Fibroblast of lung (primary cell): ENCODE results near the gene ZEB2. TPM values are rescaled to one million over a fixed set of nuclear protein-coding genes. Genes with fewer than 3 reads are reported as not detected.

ENCODE experiments used
- DNase-seq, 2 donors: peaks; one replicate each; pipeline versions ENCODE4 v3.0.0 to v3.0.0-alpha.2; 2010; ENCODE audit warnings: low read depth in 2 of 2
- H2AFZ ChIP-seq: 2 replicates; pipeline ENCODE4 v1.5.1; 2012; ENCODE audit warnings: low read length, control low read depth, inconsistent platforms
- H3K27ac ChIP-seq: 2 replicates; pipeline ENCODE4 v1.5.1; 2011; ENCODE audit warnings: low read length, control low read depth; ENCODE audit not compliant: insufficient read depth
- H3K27me3 ChIP-seq: 2 replicates; pipeline ENCODE4 v1.5.1; 2011; ENCODE audit warnings: mild to moderate bottlenecking, low read length; ENCODE audit not compliant: control insufficient read depth, insufficient read depth
- H3K36me3 ChIP-seq: 2 replicates; pipeline ENCODE4 v1.5.1; 2011; ENCODE audit warnings: low read length; ENCODE audit not compliant: control insufficient read depth, insufficient read depth
- H3K4me1 ChIP-seq: 2 replicates; pipeline ENCODE4 v1.5.1; 2011; ENCODE audit warnings: low read length; ENCODE audit not compliant: control insufficient read depth, insufficient read depth; ENCODE audit errors: extremely low read depth
- H3K4me2 ChIP-seq: 2 replicates; pipeline ENCODE4 v1.5.1; 2011; ENCODE audit warnings: low read length, control low read depth; ENCODE audit not compliant: insufficient read depth; ENCODE audit errors: extremely low read depth
- H3K4me3 ChIP-seq, 4 experiments: fragments of 200-600 bp in 1 of 4; sonication (generic) in 1 of 4; replicated peaks in 1 of 4; 2 replicates each; pipeline ENCODE4 v1.5.1; 2011 to 2016; ENCODE audit warnings: low read length in 4 of 4, low read depth in 3 of 4, mild to moderate bottlenecking in 3 of 4, control low read depth in 2 of 4, inconsistent platforms in 1 of 4, mixed read lengths in 1 of 4; ENCODE audit not compliant: insufficient read depth in 1 of 4; ENCODE audit errors: control extremely low read depth in 1 of 4
- H3K79me2 ChIP-seq: 2 replicates; pipeline ENCODE4 v1.5.1; 2012; ENCODE audit warnings: mild to moderate bottlenecking, low read length, inconsistent platforms; ENCODE audit not compliant: control insufficient read depth, insufficient read depth
- H3K9ac ChIP-seq: 2 replicates; pipeline ENCODE4 v1.5.1; 2011; ENCODE audit warnings: mild to moderate bottlenecking, low read length, control low read depth; ENCODE audit not compliant: insufficient read depth
- H3K9me3 ChIP-seq: 2 replicates; pipeline ENCODE4 v1.5.1; 2012; ENCODE audit warnings: low read depth, low read length; ENCODE audit not compliant: control insufficient read depth, insufficient read depth
- H4K20me1 ChIP-seq: 2 replicates; pipeline ENCODE4 v1.5.1; 2011; ENCODE audit warnings: low read length; ENCODE audit not compliant: control insufficient read depth, insufficient read depth; ENCODE audit errors: extremely low read depth
- EZH2 ChIP-seq: IDR thresholded peaks from 2 replicates; pipeline ENCODE4 v1.5.1; 2012; ENCODE audit warnings: low read length, control low read depth, mild to moderate bottlenecking; ENCODE audit errors: missing control alignments
- polyA plus RNA-seq, 2 donors: library from polyadenylated mRNA; depleted of rRNA in 1 of 2; stranded (reverse) in 1 of 2; unstranded in 1 of 2; fragments of >200 nt; gene quantifications; 2 replicates each; pipeline ENCODE4 v1.2.1, GENCODE V29; 2011 to 2012; ENCODE audit warnings: missing spikeins in 1 of 2
- total RNA-seq: library from RNA; depleted of rRNA; stranded (reverse); fragments of >200 nt; gene quantifications from 2 replicates; pipeline ENCODE4 v1.2.1, GENCODE V29; 2014
- TF ChIP-seq, protein P1 (sequence below), 2 donors: IDR thresholded peaks in 1 of 2; conservative IDR thresholded peaks in 1 of 2; 1 replicate in 1 of 2; 2 replicates in 1 of 2; pipeline ENCODE4 v1.5.1; 2011 to 2012; ENCODE audit warnings: low read length in 2 of 2, control low read depth in 1 of 2, inconsistent platforms in 1 of 2, low read depth in 1 of 2, mild to moderate bottlenecking in 1 of 2

ZEB2 gene
- total and polyA plus RNA-seq, 2 donors (not counting 1 experiment from before 2014, with no cell fraction given) = 91.0 to 130 TPM

DNA sequence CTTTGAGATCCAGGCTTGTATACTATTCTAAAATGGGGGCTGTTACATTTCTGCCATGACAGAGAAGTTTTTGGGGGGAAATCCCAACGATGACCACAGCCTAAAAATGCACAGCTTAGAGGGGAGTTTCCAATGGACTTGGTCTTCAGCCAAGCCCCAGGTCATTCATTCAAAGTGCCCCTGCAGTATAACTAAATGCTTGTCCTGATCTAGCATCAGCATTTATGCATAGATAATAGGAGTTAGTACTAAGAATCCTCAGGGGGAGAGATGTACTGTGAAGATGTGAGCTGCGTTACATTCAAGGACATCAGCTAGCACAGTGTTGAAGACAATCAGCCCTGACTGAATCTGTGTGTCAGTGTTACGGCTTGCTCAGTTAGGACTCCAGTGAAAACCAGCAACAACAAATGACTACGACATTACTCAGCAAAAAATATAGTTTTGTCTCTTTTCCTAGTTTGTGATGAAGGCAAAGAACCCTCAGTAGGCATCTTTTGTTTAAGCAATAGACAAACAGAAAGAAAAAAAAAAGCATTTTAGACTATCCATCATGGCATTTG lies 160.9 kb downstream of the ZEB2 start:
- no peaks in the 10 kb centered on the region for H3K36me3 ChIP-seq
- H3K9ac ChIP-seq = no peak overlapping the region
- peak overlapping the region; percentile 75 for H3K27ac ChIP-seq
- no peak for TF ChIP-seq EZH2
- TF ChIP-seq, protein P1, sequence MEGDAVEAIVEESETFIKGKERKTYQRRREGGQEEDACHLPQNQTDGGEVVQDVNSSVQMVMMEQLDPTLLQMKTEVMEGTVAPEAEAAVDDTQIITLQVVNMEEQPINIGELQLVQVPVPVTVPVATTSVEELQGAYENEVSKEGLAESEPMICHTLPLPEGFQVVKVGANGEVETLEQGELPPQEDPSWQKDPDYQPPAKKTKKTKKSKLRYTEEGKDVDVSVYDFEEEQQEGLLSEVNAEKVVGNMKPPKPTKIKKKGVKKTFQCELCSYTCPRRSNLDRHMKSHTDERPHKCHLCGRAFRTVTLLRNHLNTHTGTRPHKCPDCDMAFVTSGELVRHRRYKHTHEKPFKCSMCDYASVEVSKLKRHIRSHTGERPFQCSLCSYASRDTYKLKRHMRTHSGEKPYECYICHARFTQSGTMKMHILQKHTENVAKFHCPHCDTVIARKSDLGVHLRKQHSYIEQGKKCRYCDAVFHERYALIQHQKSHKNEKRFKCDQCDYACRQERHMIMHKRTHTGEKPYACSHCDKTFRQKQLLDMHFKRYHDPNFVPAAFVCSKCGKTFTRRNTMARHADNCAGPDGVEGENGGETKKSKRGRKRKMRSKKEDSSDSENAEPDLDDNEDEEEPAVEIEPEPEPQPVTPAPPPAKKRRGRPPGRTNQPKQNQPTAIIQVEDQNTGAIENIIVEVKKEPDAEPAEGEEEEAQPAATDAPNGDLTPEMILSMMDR (conservative IDR thresholded peaks at IDR 0.05 in 1 of 2, IDR thresholded peaks at IDR 0.05 in 1 of 2; ENCODE audit: low read depth in 1 of 2, low read length in 2 of 2) = no peak
- H2AFZ ChIP-seq = no peak overlapping the region
- peaks cover 18% of the 10 kb centered on the region for H3K4me1 ChIP-seq
- H4K20me1 ChIP-seq = no peaks in the 10 kb centered on the region
- H3K9me3 ChIP-seq = no peaks in the 10 kb centered on the region
- no peaks in the 10 kb centered on the region for H3K79me2 ChIP-seq
- no peaks in the 10 kb centered on the region for H3K27me3 ChIP-seq
- no peak overlapping the region for H3K4me3 ChIP-seq
- DNase-seq = peak; percentile 49 to 73
- peak overlapping the region; percentile 18 for H3K4me2 ChIP-seq

DNA sequence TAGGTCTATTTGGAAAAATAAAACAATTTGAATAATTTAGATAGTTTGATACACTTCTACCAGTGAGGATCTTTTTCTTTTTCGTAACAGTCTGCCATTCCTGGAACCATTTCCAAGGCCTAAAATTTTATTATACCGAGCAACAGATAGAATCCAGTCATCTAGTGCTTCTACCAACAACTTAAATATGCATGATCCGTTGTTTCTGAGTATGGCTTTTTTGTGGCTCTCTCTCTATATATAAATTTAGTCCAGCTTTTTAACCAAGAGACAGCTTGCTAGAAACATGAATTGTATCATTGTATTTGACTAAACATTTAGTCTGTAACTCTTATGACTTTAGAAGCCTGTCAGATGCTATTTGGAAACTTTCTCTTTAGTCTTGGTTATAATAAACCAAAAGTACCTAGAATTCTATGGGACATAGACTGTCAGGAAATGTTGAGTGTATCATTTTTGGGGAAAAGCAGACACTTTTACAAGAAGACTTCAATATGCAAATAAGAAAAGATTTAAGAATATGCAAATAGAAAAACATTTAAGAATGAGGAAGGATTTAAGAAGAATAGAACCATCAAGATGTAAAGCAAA lies 161.4 kb downstream of the ZEB2 start:
- Histone ChIP-seq H3K4me3 (no peak overlapping the region), H3K4me1 (peaks cover 18% of the 10 kb centered on the region), H3K9ac (peak overlapping the region; percentile 16), H3K36me3 (no peaks in the 10 kb centered on the region), H3K4me2 (peak overlapping the region; percentile 32), H3K79me2 (no peaks in the 10 kb centered on the region), H2AFZ (peak overlapping the region; percentile 9), H4K20me1 (no peaks in the 10 kb centered on the region), H3K27ac (peak overlapping the region; percentile 75), H3K27me3 (no peaks in the 10 kb centered on the region), H3K9me3 (no peaks in the 10 kb centered on the region)
- TF ChIP-seq EZH2 = no peak
- TF ChIP-seq, protein P1 (conservative IDR thresholded peaks at IDR 0.05 in 1 of 2, IDR thresholded peaks at IDR 0.05 in 1 of 2; ENCODE audit: low read depth in 1 of 2, low read length in 2 of 2) = no peak
- no peak for DNase-seq

DNA sequence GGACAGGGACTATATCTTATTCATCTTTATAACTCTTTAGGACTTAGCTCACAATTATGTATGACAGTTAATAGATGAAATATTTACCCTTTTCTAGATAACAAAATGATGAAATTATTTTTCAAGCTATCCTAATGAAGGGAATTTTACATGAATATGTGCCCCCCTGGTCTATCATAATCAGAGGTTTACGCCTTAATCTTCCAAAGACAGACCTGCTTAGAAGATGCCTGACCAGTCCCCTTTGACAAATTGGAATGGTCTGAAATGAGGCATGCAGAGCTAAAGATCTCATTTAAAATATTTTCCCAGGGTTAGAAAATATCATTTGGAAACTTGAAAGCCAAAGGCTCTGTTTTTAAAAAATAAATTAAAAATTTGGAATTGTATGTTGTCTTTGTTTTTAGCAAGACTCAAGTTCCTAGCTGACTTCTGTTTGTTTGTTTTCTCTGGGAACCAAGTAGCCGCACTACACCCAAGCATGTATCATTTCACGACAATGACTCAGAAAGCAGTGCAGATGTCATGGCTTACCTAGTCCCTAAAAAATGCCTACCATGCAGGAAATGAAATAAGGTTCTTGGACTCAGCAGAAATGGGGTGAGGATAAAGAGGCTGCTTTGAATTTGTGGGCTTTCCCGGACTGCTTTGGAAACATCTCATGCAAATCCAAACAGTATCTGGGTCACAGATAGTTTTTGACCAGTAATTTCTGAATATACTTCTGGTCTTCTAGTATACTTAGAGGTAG lies 162.1 kb downstream of the ZEB2 start:
- Histone ChIP-seq H3K4me2 (peak overlapping the region; percentile 32), H3K9me3 (no peaks in the 10 kb centered on the region), H3K9ac (no peak overlapping the region), H3K36me3 (no peaks in the 10 kb centered on the region), H3K79me2 (no peaks in the 10 kb centered on the region), H3K4me3 (no peak overlapping the region), H3K27me3 (no peaks in the 10 kb centered on the region), H3K4me1 (peaks cover 18% of the 10 kb centered on the region), H3K27ac (peak overlapping the region; percentile 75), H4K20me1 (no peaks in the 10 kb centered on the region), H2AFZ (peak overlapping the region; percentile 9)
- TF ChIP-seq EZH2 = no peak
- TF ChIP-seq, protein P1 (conservative IDR thresholded peaks at IDR 0.05 in 1 of 2, IDR thresholded peaks at IDR 0.05 in 1 of 2; ENCODE audit: low read depth in 1 of 2, low read length in 2 of 2) = no peak
- peak; percentile 95 to 99 for DNase-seq
